ENCODE data around the gene YIPF6. TPM values are rescaled to one million over a fixed set of nuclear protein-coding genes. Genes with fewer than 3 reads are reported as not detected.
A peak's percentile ranks its signal among the peaks of the same experiment; 100 is the strongest.

Gene YIPF6
- polyA plus RNA-seq: 29.2 TPM
- long read RNA-seq, donor 1, full-length matches to known transcripts: 10 of 10 reads
- long read RNA-seq, donor 1, partial matches to known transcripts: 0 of 10 reads
- long read RNA-seq, donor 1, other reads (novel, unspliced or antisense): 0 of 10 reads
- long read RNA-seq, donor 2, full-length matches to known transcripts: 20 of 20 reads
- long read RNA-seq, donor 2, partial matches to known transcripts: 0 of 20 reads
- long read RNA-seq, donor 2, other reads (novel, unspliced or antisense): 0 of 20 reads
- long read RNA-seq, donor 3, full-length matches to known transcripts: 34 of 40 reads
- long read RNA-seq, donor 3, partial matches to known transcripts: 6 of 40 reads
- long read RNA-seq, donor 3, other reads (novel, unspliced or antisense): 0 of 40 reads
- long read RNA-seq, donor 4: 0 reads
- long read RNA-seq, donor 5, full-length matches to known transcripts: 11 of 11 reads
- long read RNA-seq, donor 5, partial matches to known transcripts: 0 of 11 reads
- long read RNA-seq, donor 5, other reads (novel, unspliced or antisense): 0 of 11 reads
- long read RNA-seq, donor 6, full-length matches to known transcripts: 13 of 13 reads
- long read RNA-seq, donor 6, partial matches to known transcripts: 0 of 13 reads
- long read RNA-seq, donor 6, other reads (novel, unspliced or antisense): 0 of 13 reads
- long read RNA-seq, donor 7, full-length matches to known transcripts: 4 of 4 reads
- long read RNA-seq, donor 7, partial matches to known transcripts: 0 of 4 reads
- long read RNA-seq, donor 7, other reads (novel, unspliced or antisense): 0 of 4 reads
- long read RNA-seq, donor 8, full-length matches to known transcripts: 22 of 45 reads
- long read RNA-seq, donor 8, partial matches to known transcripts: 23 of 45 reads
- long read RNA-seq, donor 8, other reads (novel, unspliced or antisense): 0 of 45 reads
- long read RNA-seq, donor 9, full-length matches to known transcripts: 9 of 19 reads
- long read RNA-seq, donor 9, partial matches to known transcripts: 10 of 19 reads
- long read RNA-seq, donor 9, other reads (novel, unspliced or antisense): 0 of 19 reads
- long read RNA-seq, donor 10, full-length matches to known transcripts: 22 of 28 reads
- long read RNA-seq, donor 10, partial matches to known transcripts: 6 of 28 reads
- long read RNA-seq, donor 10, other reads (novel, unspliced or antisense): 0 of 28 reads
- long read RNA-seq, donor 11, full-length matches to known transcripts: 15 of 15 reads
- long read RNA-seq, donor 11, partial matches to known transcripts: 0 of 15 reads
- long read RNA-seq, donor 11, other reads (novel, unspliced or antisense): 0 of 15 reads

DNA sequence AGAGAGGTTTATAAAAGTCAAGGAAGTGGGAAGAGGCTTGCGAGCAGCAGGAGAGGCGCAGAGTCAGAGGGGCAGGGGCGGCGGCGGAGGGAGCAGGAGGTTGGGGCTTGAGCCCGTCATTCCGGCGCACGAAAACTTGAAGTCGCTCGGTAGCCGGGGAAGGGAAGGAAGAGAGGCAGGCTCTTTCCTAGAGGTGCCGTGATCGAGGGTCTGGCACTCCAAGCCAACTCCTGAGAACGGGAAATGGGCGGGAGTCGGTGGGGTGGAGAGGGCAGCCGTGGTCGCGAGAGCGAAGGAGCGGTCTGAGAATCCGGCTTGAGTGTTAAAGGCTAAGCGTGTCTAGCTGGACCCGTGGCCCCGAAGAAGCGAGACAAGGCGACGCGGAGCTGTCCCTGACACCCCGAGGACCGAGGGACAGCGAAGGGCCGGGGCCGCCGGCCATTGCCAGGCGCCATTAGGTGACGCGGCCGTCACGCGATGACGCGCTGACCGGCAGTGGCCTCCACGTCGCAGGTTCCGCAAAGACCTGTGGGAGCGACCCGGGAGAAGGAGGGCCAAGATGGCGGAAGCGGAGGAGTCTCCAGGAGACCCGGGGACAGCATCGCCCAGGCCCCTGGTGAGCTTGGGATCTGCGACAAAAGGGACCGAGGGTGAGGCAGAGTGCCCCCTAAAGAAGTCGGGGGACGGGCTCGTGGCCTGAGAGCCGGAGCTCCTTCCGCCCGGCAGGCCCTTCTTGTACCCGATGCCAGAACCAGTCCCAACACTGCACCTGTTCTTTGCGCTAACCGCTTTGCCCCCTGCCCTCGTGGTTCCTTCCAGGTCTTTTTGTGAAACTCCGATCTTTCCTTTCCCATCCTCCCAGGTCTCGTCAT, at the start of gene YIPF6:
TSS of gene YIPF6 (plus strand) at position 544 of the 872 bp plus-strand sequence. CDS start at position 560, 16 bp downstream.
- Histone ChIP-seq H3K36me3 (ENCODE audit: control insufficient read depth, insufficient read depth, low read length) (peaks cover 4% of the 10 kb centered on the region), H3K27me3 (ENCODE audit: control insufficient read depth, insufficient read depth, low read length) (no peaks in the 10 kb centered on the region), H3K9me3 (ENCODE audit: control insufficient read depth, low read depth, low read length) (no peaks in the 10 kb centered on the region), H3K27ac (ENCODE audit: low read length) (peak within 1 kb of the TSS; percentile 96), H3K4me3 (ENCODE audit: low read length) (peak within 1 kb of the TSS; percentile 94), H3K4me1 (ENCODE audit: control insufficient read depth, insufficient read depth, low read length) (no peaks in the 10 kb centered on the region)
- DNase-seq: peak; percentile 71 to 83
- no CpG with 5 or more reads among the region's 68 CpGs for WGBS (ENCODE audit: insufficient coverage, low lambda C conversion rate)

DNA sequence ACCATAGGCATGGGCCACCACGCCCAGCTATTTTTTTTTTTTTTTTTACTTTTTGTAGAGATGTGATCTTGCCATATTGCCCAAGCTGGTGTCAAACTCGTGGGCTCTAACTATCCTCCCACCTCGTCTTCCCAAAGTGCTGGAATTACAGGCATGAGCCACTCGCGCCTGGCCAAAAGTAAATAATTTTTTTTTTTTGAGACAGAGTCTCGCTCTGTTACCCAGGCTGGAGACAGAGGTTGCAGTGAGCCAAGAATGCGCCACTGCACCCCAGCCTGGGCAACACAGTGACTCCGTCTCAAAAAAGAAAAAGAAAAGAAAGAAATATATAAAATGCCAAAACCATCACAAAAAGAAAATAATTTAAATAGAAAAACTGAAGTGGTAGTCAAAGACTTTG, 47.1 kb upstream of the YIPF6 start:
- WGBS (ENCODE audit: insufficient coverage, low lambda C conversion rate): no CpG with 5 or more reads among the region's 8 CpGs
- H3K27me3 ChIP-seq (ENCODE audit: control insufficient read depth, insufficient read depth, low read length): no peaks in the 10 kb centered on the region

DNA sequence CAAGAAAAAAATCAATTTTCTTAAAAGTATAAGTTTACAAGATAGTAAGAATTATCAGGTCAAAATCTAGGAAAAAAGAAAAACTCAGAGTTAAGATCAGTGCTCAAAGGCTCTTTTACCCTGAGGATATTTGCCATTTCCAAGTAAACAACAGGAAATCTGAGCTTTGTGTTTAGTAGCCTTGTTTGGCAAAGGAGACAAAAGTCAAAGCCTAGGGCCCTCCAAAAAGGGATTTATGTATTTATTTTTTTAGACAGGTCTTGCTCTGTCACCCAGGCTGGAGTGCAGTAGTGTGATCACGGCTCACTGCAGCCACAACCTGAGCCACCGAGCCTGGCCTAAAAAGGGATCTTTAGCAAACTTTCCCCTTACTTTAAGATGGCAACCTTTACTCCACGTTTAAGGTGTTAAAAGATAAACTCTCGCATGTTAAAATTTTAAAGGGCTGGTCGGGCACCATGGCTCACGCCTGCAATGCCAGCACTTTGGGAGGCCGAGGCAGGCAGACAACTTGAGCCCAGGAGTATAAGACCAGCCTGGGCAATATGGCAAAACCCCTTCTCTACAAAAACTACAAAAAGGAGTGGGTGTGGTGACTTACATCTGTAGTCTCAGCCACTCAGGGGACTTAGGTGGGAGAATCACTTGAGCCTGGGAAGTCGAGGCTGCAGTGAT, 44.2 kb upstream of the YIPF6 start:
- Histone ChIP-seq H3K4me1 (ENCODE audit: control insufficient read depth, insufficient read depth, low read length) (no peaks in the 10 kb centered on the region), H3K9me3 (ENCODE audit: control insufficient read depth, low read depth, low read length) (no peaks in the 10 kb centered on the region), H3K36me3 (ENCODE audit: control insufficient read depth, insufficient read depth, low read length) (no peaks in the 10 kb centered on the region), H3K27ac (ENCODE audit: low read length) (no peak overlapping the region), H3K27me3 (ENCODE audit: control insufficient read depth, insufficient read depth, low read length) (no peaks in the 10 kb centered on the region), H3K4me3 (ENCODE audit: low read length) (no peak overlapping the region)
- 100% methylated on average over 1 of the region's 8 CpGs for WGBS (ENCODE audit: insufficient coverage, low lambda C conversion rate)
- DNase-seq: no peak

More for the DNA sequence above, 47.1 kb upstream of the YIPF6 start:
- Histone ChIP-seq H3K9me3 (ENCODE audit: control insufficient read depth, low read depth, low read length) (no peaks in the 10 kb centered on the region), H3K27ac (ENCODE audit: low read length) (no peak overlapping the region), H3K36me3 (ENCODE audit: control insufficient read depth, insufficient read depth, low read length) (no peaks in the 10 kb centered on the region), H3K4me3 (ENCODE audit: low read length) (no peak overlapping the region), H3K4me1 (ENCODE audit: control insufficient read depth, insufficient read depth, low read length) (no peaks in the 10 kb centered on the region)
- DNase-seq: no peak

DNA sequence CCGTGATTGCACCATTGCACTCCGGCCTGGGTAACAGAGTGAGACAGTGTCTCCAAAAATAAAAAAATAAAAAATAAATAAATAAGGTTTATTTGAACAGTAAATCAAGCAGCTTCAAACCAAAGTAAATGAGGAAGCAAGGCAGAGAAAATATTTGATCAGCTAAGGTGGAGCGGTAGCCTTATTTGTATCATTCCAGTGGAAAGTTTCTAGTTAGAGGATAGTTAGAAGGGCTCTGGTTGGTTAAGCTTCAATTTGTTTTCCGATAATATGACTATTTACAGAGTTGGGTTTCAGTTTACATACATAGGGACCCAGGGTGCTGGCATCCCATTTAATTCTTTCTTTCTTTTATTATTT, 43.7 kb upstream of the YIPF6 start:
- WGBS (ENCODE audit: insufficient coverage, low lambda C conversion rate): no CpG with 5 or more reads among the region's 4 CpGs
- Histone ChIP-seq H3K4me3 (ENCODE audit: low read length) (no peak overlapping the region), H3K36me3 (ENCODE audit: control insufficient read depth, insufficient read depth, low read length) (no peaks in the 10 kb centered on the region), H3K9me3 (ENCODE audit: control insufficient read depth, low read depth, low read length) (no peaks in the 10 kb centered on the region), H3K27ac (ENCODE audit: low read length) (no peak overlapping the region), H3K27me3 (ENCODE audit: control insufficient read depth, insufficient read depth, low read length) (no peaks in the 10 kb centered on the region), H3K4me1 (ENCODE audit: control insufficient read depth, insufficient read depth, low read length) (no peaks in the 10 kb centered on the region)
- no peak for DNase-seq

DNA sequence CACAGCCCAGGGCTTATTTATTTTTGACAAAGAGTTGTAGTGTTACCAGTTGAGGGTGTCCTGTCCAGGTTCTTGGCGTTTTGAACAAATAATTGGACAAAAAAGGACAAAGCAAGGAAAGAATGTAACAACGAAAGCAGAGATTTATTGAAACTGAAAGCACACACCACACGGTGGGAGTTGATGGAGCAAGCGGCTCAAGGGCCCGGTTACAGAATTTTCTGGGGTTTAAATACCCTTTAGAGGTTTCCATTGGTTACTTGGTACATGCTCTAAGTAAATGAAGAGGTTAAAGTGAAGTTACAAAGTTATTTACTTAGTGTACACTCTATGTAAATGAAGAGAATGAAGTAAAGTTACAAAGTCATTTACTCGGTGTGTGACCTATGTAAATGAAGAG, 37.8 kb upstream of the YIPF6 start:
- no CpG with 5 or more reads among the region's 6 CpGs for WGBS (ENCODE audit: insufficient coverage, low lambda C conversion rate)
- Histone ChIP-seq H3K27ac (ENCODE audit: low read length) (no peak overlapping the region), H3K27me3 (ENCODE audit: control insufficient read depth, insufficient read depth, low read length) (no peaks in the 10 kb centered on the region), H3K4me3 (ENCODE audit: low read length) (no peak overlapping the region), H3K9me3 (ENCODE audit: control insufficient read depth, low read depth, low read length) (no peaks in the 10 kb centered on the region), H3K4me1 (ENCODE audit: control insufficient read depth, insufficient read depth, low read length) (no peaks in the 10 kb centered on the region), H3K36me3 (ENCODE audit: control insufficient read depth, insufficient read depth, low read length) (no peaks in the 10 kb centered on the region)
- DNase-seq: no peak

DNA sequence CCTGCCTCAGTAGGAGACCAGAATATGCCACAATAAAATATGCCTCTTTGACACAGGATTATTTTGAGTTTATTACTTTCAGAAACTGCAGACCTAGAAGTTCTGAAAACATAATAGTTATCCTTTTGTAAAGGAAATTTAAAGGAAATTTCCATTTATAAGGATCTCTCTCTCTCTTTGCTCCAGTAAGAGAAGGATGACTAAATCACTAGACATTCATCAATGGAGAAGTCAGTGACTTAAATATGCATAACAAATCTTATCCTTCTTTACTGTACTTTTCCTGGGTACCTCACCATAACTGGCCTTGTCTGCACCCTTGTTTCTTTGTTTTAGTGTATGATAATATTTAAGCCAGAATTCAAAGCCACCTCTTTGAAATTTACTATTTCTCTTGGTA, 37.3 kb upstream of the YIPF6 start:
- H3K4me1 ChIP-seq (ENCODE audit: control insufficient read depth, insufficient read depth, low read length): no peaks in the 10 kb centered on the region
- DNase-seq: no peak
- no peaks in the 10 kb centered on the region for H3K36me3 ChIP-seq (ENCODE audit: control insufficient read depth, insufficient read depth, low read length)
- H3K27ac ChIP-seq (ENCODE audit: low read length): no peak overlapping the region
- H3K4me3 ChIP-seq (ENCODE audit: low read length): no peak overlapping the region
- no peaks in the 10 kb centered on the region for H3K27me3 ChIP-seq (ENCODE audit: control insufficient read depth, insufficient read depth, low read length)
- no peaks in the 10 kb centered on the region for H3K9me3 ChIP-seq (ENCODE audit: control insufficient read depth, low read depth, low read length)

DNA sequence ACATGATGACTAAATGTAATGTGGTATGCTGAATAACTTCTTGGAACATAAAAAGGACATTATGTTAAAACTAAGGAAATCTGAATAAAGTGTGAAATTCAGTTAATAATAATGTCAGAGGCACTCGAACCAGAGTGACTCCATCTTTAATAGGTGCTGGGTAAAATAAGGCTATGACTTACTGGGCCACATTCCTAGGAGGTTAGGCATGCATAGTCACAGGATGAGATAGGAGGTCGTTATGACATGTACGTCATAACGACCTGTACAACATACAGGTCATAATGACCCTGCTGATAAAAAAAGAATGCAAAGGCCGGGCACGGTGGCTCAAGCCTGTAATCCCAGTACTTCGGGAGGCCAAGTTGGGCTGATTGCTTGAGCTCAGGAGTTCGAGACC, 36.7 kb upstream of the YIPF6 start:
- H3K4me1 ChIP-seq (ENCODE audit: control insufficient read depth, insufficient read depth, low read length): no peaks in the 10 kb centered on the region
- H3K36me3 ChIP-seq (ENCODE audit: control insufficient read depth, insufficient read depth, low read length): no peaks in the 10 kb centered on the region
- H3K27ac ChIP-seq (ENCODE audit: low read length): no peak overlapping the region
- H3K27me3 ChIP-seq (ENCODE audit: control insufficient read depth, insufficient read depth, low read length): no peaks in the 10 kb centered on the region
- WGBS (ENCODE audit: insufficient coverage, low lambda C conversion rate): no CpG with 5 or more reads among the region's 8 CpGs
- DNase-seq: peak; percentile 21 to 56
- no peaks in the 10 kb centered on the region for H3K9me3 ChIP-seq (ENCODE audit: control insufficient read depth, low read depth, low read length)
- no peak overlapping the region for H3K4me3 ChIP-seq (ENCODE audit: low read length)

- peak in 1 of 2 donors; percentile 31 for DNase-seq
- Histone ChIP-seq H3K27me3 (ENCODE audit: control insufficient read depth, insufficient read depth, low read length) (no peaks in the 10 kb centered on the region), H3K36me3 (ENCODE audit: control insufficient read depth, insufficient read depth, low read length) (no peaks in the 10 kb centered on the region), H3K9me3 (ENCODE audit: control insufficient read depth, low read depth, low read length) (no peaks in the 10 kb centered on the region), H3K4me3 (ENCODE audit: low read length) (no peak overlapping the region), H3K4me1 (ENCODE audit: control insufficient read depth, insufficient read depth, low read length) (no peaks in the 10 kb centered on the region), H3K27ac (ENCODE audit: low read length) (no peak overlapping the region)
- no CpG with 5 or more reads among the region's 8 CpGs for WGBS (ENCODE audit: insufficient coverage, low lambda C conversion rate)
Observed at GRCh38 chrX:68462653-68463052, 36.2 kb upstream of the YIPF6 start.

DNA sequence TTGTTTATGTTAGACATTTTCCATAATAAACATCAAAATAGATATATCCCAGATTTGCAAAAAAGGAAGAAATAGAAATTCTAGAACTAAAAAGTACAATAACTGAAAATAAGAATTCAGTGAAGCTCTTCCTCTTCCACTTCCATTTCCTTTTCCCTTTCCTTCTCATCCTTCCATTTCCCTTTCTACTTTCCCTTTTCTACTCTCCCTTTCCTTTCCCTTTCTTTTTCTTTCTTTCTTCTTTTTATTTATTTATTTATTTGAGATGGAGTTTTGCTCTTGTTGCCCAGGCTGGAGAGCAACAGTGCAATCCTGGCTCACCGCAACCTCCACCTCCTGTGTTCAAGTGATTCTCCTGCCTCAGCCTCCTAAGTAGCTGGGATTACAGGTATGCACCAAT, 35.0 kb upstream of the YIPF6 start:
- WGBS (ENCODE audit: insufficient coverage, low lambda C conversion rate): no CpG with 5 or more reads among the region's 1 CpG
- Histone ChIP-seq H3K27ac (ENCODE audit: low read length) (no peak overlapping the region), H3K36me3 (ENCODE audit: control insufficient read depth, insufficient read depth, low read length) (no peaks in the 10 kb centered on the region), H3K27me3 (ENCODE audit: control insufficient read depth, insufficient read depth, low read length) (no peaks in the 10 kb centered on the region), H3K4me3 (ENCODE audit: low read length) (no peak overlapping the region), H3K4me1 (ENCODE audit: control insufficient read depth, insufficient read depth, low read length) (no peaks in the 10 kb centered on the region), H3K9me3 (ENCODE audit: control insufficient read depth, low read depth, low read length) (no peaks in the 10 kb centered on the region)
- no peak for DNase-seq

Measured in large intestine (tissue), 12 donors.